H1 (cell line): Measurements from ENCODE around the gene PPP1R13B. TPM values are rescaled to one million over a fixed set of nuclear protein-coding genes. Genes with fewer than 3 reads are reported as not detected.

ENCODE experiments used
- BACH1 ChIP-seq: IDR thresholded peaks from 2 replicates; pipeline ENCODE4 v1.6.1; 2012; ENCODE audit warnings: low read length, improper control_type of control experiment
- CBX8 ChIP-seq: fragments of 300-800, 300-1000 bp; sonication (generic); IDR thresholded peaks from 2 replicates; pipeline ENCODE4 v1.7.1; 2016; ENCODE audit warnings: low read depth, low read length, borderline replicate concordance
- CHD2 ChIP-seq: IDR thresholded peaks from 2 replicates; pipeline ENCODE4 v1.6.1; 2012; ENCODE audit warnings: low read length, improper control_type of control experiment
- HDAC2 ChIP-seq, 2 experiments: fragments of 300-600 bp in 1 of 2; sonication (generic) in 1 of 2; IDR thresholded peaks; 2 replicates each; pipeline ENCODE4 v1.6.1; 2011 to 2012; ENCODE audit warnings: low read depth in 2 of 2, low read length in 2 of 2, mild to moderate bottlenecking in 2 of 2, moderate library complexity in 2 of 2, borderline replicate concordance in 1 of 2, inconsistent platforms in 1 of 2
- JUN ChIP-seq: IDR thresholded peaks from 2 replicates; pipeline ENCODE4 v1.6.1; 2011; ENCODE audit warnings: low read depth, mild to moderate bottlenecking, improper control_type of control experiment, low read length
- SRF ChIP-seq: IDR thresholded peaks from 2 replicates; pipeline ENCODE4 v1.6.1; 2011; ENCODE audit warnings: mild to moderate bottlenecking, low read depth, low read length, moderate library complexity
- polyA plus RNA-seq, 7 experiments: library from polyadenylated mRNA; depleted of rRNA in 3 of 7; stranded (reverse) in 5 of 7; unstranded in 2 of 7; fragments of >200 nt in 5 of 7; fragments of 200-250 nt in 2 of 7; gene quantifications; 1 replicate in 5 of 7; 2 replicates in 1 of 7; 4 replicates in 1 of 7; pipeline versions ENCODE4 v1.2.1 to v1.2.3, GENCODE V29; 2011 to 2013; ENCODE audit warnings: missing spikeins in 2 of 7, mixed read lengths in 2 of 7
- total RNA-seq: library from RNA; stranded (reverse); fragmentation: NEBNext Ultra II Directional; extraction: Animal tissue kit (Norgen Biotek cat#: 25700); gene quantifications from 2 replicates; pipeline ENCODE4 v1.2.1, GENCODE V29; 2021

Gene PPP1R13B
- total and polyA plus RNA-seq, 2 of the 8 experiments (the other 6 are each of a cell fraction or from before 2014, with no cell fraction given): 2.6 to 8.9 TPM

DNA sequence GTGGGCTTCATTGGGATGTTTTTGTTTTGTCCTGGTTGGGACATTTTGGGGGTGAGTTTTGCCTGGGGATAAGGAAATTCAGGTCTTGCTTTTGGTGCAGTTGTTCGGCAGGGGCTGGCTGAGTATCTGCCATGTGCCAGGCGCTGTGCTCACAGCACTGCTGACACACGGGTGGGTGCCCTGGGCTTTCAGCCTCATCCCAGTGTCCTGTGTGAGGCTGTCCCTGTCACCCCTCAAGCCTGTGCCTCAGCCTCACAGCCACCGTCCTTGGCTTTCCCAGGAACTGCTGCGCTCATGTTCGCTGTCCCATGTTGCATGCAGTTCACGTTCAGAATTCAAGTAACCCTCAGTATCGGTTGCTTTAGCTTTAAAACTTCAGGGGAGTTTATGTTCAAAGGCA, 157.0 kb downstream of the PPP1R13B start (continued):
- TF ChIP-seq BACH1 (no peak), JUN (no peak), CBX8 (no peak), SRF (no peak), CHD2 (no peak), HDAC2 (IDR thresholded peaks at IDR 0.05; ENCODE audit: borderline replicate concordance in 1 of 2, low read depth in 2 of 2, low read length in 2 of 2) (no peak)
